ENCODE data around the gene IFNGR2. TPM values are rescaled to one million over a fixed set of nuclear protein-coding genes. Genes with fewer than 3 reads are reported as not detected.

IFNGR2 gene
- total and polyA plus RNA-seq, 12 donors: 27.4 to 71.3 (median 35.3) TPM

DNA sequence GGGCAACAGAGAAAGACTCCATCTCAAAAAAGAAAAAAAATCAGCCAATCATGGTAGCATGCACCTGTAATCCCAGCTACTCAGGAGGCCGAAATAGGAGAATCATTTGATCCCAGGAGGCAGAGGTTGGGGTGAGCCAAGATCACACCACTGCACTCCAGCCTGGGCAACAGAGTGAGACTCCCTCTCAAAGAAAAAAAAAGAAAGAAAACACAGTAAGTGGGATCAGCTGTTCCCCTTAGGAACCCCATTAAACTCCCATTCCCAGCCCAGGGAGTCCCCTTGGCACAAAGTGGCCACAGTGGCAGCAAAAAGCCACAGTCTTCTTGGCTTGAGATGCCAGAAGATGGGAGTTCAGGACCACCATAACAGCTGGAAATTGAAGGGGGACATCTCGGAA is 67.5 kb downstream of the IFNGR2 start:
- Histone ChIP-seq H3K4me3 (no peak overlapping the region), H3K27ac (no peak overlapping the region), H3K36me3 (peaks cover 0 to 23% (median 0%) of the 10 kb centered on the region in 9 donors), H3K4me1 (peaks cover 0 to 17% (median 0%) of the 10 kb centered on the region in 9 donors), H3K9me3 (peaks cover 0 to 4% (median 0%) of the 10 kb centered on the region in 11 donors), H3K27me3 (no peaks in the 10 kb centered on the region)
- DNase-seq: no peak
- 98 to 100% methylated on average over 2 of the region's 2 CpGs for WGBS, 2 donors
- ATAC-seq: no peak
- TF ChIP-seq, protein P1, sequence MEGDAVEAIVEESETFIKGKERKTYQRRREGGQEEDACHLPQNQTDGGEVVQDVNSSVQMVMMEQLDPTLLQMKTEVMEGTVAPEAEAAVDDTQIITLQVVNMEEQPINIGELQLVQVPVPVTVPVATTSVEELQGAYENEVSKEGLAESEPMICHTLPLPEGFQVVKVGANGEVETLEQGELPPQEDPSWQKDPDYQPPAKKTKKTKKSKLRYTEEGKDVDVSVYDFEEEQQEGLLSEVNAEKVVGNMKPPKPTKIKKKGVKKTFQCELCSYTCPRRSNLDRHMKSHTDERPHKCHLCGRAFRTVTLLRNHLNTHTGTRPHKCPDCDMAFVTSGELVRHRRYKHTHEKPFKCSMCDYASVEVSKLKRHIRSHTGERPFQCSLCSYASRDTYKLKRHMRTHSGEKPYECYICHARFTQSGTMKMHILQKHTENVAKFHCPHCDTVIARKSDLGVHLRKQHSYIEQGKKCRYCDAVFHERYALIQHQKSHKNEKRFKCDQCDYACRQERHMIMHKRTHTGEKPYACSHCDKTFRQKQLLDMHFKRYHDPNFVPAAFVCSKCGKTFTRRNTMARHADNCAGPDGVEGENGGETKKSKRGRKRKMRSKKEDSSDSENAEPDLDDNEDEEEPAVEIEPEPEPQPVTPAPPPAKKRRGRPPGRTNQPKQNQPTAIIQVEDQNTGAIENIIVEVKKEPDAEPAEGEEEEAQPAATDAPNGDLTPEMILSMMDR (IDR thresholded peaks at IDR 0.05): no peak
- intact Hi-C loops (cut with DNase I): no loop called here

DNA sequence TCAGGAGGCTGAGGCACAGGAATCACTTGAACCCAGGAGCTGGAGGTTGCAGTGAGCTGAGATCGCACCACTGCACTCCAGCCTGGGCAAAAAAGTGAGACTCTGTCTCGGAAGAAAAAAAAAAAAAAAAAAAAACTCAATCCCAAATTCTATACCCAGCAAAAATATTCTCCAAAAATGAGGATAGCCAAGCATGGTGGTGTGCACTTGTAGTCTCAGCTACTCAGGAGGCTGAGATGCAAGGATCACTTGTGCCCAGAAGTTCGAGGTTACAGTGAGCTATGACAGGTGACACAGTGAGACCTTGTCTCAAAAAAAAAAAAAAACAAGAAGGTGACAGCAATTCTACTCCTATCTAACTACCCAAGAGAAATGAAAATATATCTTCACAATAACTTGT is 70.1 kb downstream of the IFNGR2 start:
- intact Hi-C loops (cut with DNase I): no loop called here

DNA sequence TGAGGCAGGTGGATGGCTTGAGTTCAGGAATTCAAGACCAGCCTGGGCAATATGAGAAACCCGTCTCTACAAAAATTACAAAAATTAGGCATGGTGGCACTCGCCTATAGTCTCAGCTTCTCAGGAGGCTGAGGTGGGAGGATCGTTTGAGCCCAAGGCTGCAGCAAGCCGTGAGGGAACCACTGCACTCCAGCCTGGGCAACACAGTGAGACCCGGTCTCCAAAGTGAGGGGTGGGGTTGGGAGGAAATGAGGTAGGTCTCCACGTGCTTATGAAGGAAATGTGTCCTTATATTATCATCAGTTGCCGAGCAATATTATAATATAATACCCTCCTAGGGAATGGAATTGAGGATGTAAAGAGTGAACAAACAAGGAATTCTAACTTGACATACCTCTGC is 73.9 kb downstream of the IFNGR2 start:
- Histone ChIP-seq H3K4me1 (peaks cover 0 to 31% (median 16%) of the 10 kb centered on the region in 9 donors), H3K27me3 (no peaks in the 10 kb centered on the region), H3K9me3 (peaks cover 0 to 4% (median 0%) of the 10 kb centered on the region in 11 donors), H3K27ac (no peak overlapping the region), H3K4me3 (no peak overlapping the region), H3K36me3 (peaks cover 0 to 4% (median 0%) of the 10 kb centered on the region in 9 donors)
- WGBS, 2 donors: 82 to 88% methylated on average over 7 of the region's 7 CpGs
- ATAC-seq (no peak), DNase-seq (no peak)
- intact Hi-C loops (cut with DNase I): loop anchor here in 1 of 10 donors (5.0 kb wide), 1 partner anchor 65 kb away; the partner anchor contains the start of genes GART and SON
- TF ChIP-seq, protein P1 (IDR thresholded peaks at IDR 0.05): no peak

More for the DNA sequence above, 70.1 kb downstream of the IFNGR2 start:
- ATAC-seq (no peak), DNase-seq (no peak)
- H3K4me3 ChIP-seq: no peak overlapping the region
- H3K36me3 ChIP-seq: peaks cover 0 to 4% (median 0%) of the 10 kb centered on the region in 9 donors
- peaks cover 0 to 28% (median 8%) of the 10 kb centered on the region in 9 donors for H3K4me1 ChIP-seq
- 96 to 99% methylated on average over 3 of the region's 3 CpGs for WGBS, 2 donors
- TF ChIP-seq, protein P1 (IDR thresholded peaks at IDR 0.05): no peak
- H3K27me3 ChIP-seq: no peaks in the 10 kb centered on the region
- H3K9me3 ChIP-seq: peaks cover 0 to 4% (median 0%) of the 10 kb centered on the region in 11 donors
- no peak overlapping the region for H3K27ac ChIP-seq

DNA sequence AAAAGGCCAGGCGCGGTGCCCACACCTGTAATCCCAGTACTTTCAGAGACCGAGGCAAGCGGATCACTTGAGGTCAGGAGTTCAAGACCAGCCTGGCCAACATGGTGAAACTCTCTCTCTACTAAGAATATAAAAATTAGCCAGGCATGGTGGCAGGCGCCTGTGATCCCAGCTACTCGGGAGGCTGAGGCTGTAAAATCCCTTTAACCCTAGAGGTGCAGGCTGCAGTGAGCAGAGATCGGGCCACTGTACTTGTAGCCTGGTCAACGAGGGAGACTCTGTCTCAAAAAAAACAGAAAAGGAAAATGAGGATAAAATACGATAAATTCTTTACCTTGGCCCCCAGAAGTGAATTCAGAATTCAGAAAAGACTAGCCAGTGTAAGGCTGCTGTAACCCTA is 75.0 kb downstream of the IFNGR2 start:
- Histone ChIP-seq H3K4me3 (peak overlapping the region in 9 of 10 donors; percentile 91 to 99 (median 96)), H3K27ac (peak overlapping the region in 5 of 10 donors; percentile 96 to 99 (median 99)), H3K4me1 (peaks cover 0 to 31% (median 16%) of the 10 kb centered on the region in 9 donors), H3K27me3 (no peaks in the 10 kb centered on the region), H3K36me3 (peaks cover 0 to 4% (median 0%) of the 10 kb centered on the region in 9 donors), H3K9me3 (peaks cover 0 to 2% (median 0%) of the 10 kb centered on the region in 11 donors)
- 69 to 72% methylated on average over 9 of the region's 9 CpGs for WGBS, 2 donors
- intact Hi-C loops (cut with DNase I): loop anchor here in 2 of 10 donors (2.0 to 5.0 kb wide), 2 partner anchors 64 to 65 kb away; partner anchors contain the start of genes GART (in 2 of the 2) and SON (in 2 of the 2)
- TF ChIP-seq, protein P1 (IDR thresholded peaks at IDR 0.05): no peak
- ATAC-seq (no peak), DNase-seq (no peak)

All from heart right ventricle (tissue), 16 donors.